OCI-LY3 (cell line): Measurements from ENCODE around the gene CACNG1.

ENCODE experiments used
- CTCF ChIP-seq: fragments of 200-600, 300-600 bp; sonication (generic); IDR thresholded peaks from 2 replicates; pipeline ENCODE4 v1.5.1; 2014; ENCODE audit warnings: antibody characterized with exemption, low read length, low read depth
- EZH2phosphoT487 ChIP-seq: fragments of 200-600 bp; shearing (Covaris generic); IDR thresholded peaks from 2 replicates; pipeline ENCODE4 v1.6.1; 2018; ENCODE audit warnings: antibody characterized with exemption, mixed run types, low read depth

- no peak for TF ChIP-seq CTCF
- no peak for TF ChIP-seq EZH2phosphoT487
Measured at GRCh38 chr17:67090341-67090740, 46.0 kb downstream of the CACNG1 start.
